GM18511 (cell line): ENCODE results near the gene PPP1R11.
"Not testable (repeated sequence)": the region's sequence is repeated elsewhere in the genome, so short reads cannot be mapped to it uniquely, and the experiment has no call there.

ENCODE experiments used
- ATAC-seq: cut with Tn5 transposase; IDR thresholded peaks from one replicate; pipeline ENCODE4 v1.9.1; 2021; ENCODE audit warnings: mild to moderate bottlenecking, moderate library complexity; ENCODE audit not compliant: unreplicated experiment

PPP1R11 gene, protein sequence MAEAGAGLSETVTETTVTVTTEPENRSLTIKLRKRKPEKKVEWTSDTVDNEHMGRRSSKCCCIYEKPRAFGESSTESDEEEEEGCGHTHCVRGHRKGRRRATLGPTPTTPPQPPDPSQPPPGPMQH

DNA sequence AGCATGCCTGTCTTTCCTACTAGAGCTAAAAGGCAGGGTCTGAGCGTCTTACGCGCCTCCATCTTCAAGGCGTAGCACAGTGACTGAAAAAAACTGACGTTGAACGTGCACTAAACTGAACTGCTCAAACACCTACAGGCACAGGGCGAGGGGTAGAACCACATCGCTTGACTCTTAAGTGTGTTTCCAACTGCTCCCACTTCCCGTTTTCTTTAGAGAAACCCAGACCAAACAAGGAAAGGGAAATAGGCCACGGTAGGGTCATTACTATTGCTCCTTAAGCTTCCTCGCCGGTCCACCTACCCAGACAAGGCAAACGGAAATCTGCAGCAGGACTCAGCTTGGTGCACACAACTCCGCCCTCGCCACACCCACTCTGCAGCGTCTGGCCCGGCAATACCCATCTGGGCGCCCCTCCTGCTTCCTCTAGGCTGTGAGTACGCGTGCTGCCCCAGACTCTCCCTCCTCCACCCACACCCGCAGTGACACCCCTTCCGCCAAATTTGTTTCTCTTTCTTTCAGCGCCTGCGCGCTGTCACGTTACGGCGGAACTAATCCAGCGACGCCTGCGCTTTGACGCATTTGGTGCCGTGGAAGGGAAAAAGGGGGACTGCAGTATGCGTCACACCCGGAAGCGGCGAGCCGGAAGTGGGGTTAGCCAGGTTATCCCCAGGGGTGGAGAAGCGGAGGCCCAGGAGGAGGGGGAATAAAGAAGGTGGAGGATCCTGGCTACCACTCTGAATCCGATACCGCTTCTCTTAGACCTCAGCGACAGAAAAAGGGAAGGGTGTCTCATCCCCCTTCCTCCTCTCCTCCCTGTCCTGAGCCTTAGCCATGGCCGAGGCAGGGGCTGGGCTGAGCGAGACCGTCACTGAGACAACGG is at the start of gene PPP1R11:
Gene PPP1R11 (plus strand): TSS at position 622 of the 883 bp plus-strand sequence. CDS start 213 bp downstream, at position 835.
- peak; percentile 97 for ATAC-seq

DNA sequence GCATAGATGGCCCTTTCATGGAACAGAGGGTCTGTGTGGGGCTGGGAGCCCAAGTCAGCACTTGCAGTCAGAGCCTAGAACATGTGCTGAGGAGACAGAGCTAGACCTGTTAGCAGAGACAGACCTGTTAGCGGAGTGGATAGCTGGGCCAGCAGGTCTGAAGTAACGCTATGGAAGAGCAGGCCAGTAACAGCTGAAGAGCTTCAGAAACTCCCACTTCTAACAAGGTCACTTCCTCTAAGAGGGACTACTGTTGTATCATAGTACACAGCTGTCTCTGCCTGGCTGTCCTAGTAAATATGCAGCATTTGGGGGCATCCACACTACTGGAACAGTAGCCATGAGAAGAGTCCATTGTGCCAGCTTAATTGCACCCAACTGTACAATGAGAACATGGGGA is 47.2 kb upstream of the PPP1R11 start:
- no peak for ATAC-seq

DNA sequence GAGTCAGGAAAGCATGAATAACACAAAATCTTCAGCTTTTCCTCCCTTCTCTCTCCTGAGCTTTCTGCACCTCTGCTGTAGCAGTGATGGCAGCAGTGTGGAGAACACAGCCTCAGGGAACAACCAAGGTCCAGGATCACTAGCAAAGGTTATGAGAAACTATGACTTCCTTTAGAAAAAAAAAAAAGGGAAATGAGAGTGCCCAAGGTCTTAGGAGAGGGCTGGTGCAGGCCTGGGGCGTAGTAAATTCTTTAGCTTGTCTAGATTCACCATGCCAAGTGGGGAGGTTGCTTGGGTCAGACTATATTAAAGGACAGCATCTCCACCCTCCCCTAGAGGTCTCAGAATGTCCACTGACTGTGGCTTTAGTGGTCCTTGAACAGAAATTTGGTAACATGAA is 46.4 kb upstream of the PPP1R11 start:
- ATAC-seq, result no peak

DNA sequence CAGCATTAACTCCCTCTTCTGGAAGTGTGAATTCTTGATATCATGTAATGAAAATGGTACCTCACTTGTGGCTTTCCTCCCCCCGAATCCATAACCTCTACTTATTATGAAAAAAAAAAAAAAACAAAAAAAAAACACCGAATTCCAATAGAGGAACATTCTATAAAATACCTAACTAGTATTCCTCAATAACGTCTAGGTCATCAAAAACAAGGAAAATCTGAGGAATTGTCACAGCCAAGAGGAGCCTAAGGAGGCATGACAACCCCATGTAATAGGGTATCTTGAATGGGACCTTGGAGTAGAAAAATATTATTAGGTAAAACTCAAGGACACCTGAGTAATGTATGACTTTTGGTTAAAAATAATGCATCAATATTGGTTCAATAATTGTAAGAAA is 44.8 kb upstream of the PPP1R11 start:
- ATAC-seq, result no peak

- not testable (repeated sequence) for ATAC-seq
Observed at GRCh38 chr6:30022712-30023111, 44.3 kb upstream of the PPP1R11 start.

DNA sequence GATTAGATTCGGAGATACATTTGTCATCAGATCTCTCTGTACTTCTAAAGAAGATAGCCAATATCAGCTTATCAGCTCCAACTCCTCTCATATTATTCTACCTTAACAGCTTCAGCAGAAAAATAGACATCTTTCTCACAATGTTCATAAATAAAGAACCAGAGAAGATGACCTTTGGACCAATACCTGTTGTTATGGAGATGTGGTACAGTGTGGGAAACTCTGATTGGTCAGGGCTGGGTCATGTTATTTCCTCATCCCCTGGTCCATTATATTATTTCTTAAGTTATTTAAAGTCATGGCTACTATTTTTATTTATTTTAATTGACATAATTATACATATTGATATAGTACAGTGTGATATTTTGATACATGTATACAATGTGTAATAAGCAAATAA is 41.8 kb upstream of the PPP1R11 start:
- ATAC-seq, result no peak

GRCh38 chr6:30029588-30029987 is 37.4 kb upstream of the PPP1R11 start:
- ATAC-seq, result no peak

GRCh38 chr6:30031381-30031780 is 35.6 kb upstream of the PPP1R11 start:
- ATAC-seq, result no peak

DNA sequence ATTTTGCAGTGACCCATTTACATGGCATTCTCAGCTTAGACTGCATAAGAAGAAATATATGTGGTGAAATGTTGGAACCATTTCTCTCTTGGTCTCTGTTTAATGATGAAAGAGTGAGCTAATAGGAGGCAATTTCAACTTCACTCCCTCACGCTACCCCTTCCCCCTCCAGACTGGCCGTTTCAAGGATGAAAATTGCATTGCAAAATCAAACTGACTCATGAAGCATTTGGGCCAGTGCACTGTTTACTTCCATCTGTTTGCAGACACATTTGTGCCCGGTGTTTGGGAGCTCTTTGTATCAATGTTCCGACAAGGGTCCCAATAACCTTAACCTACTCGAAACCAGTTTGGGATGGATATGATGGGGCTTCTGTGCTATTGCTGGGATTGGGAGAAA is 33.6 kb upstream of the PPP1R11 start:
- not testable (repeated sequence) for ATAC-seq

GRCh38 chr6:30035784-30036183 is 31.2 kb upstream of the PPP1R11 start:
- ATAC-seq, result no peak

GRCh38 chr6:30037182-30037788 is 29.7 kb upstream of the PPP1R11 start:
- no peak for ATAC-seq

DNA sequence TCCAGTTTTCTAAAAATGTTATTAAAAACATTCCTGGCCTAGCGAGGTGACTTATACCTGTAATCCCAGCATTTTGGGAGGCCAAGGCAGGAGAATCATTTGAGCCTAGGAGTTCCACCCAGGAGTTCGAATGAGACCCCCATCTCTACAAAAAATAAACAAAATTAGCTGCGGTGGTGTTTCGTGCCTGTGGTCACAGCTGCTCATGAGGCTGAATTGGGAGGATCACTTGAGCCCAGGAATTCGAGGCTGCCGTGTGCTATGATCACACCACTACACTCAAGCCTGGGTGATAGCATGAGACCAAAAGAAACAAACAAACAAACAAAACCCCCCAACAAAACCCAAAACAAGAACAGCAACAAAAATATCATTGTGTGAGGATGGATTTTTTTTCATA is 25.8 kb upstream of the PPP1R11 start:
- ATAC-seq, result no peak

- no peak for ATAC-seq
Observed at GRCh38 chr6:30041821-30042220, 25.2 kb upstream of the PPP1R11 start.

- ATAC-seq, result no peak
Observed at GRCh38 chr6:30042476-30042875, 24.5 kb upstream of the PPP1R11 start.

GRCh38 chr6:30042914-30043313 is 24.1 kb upstream of the PPP1R11 start:
- ATAC-seq, result no peak

DNA sequence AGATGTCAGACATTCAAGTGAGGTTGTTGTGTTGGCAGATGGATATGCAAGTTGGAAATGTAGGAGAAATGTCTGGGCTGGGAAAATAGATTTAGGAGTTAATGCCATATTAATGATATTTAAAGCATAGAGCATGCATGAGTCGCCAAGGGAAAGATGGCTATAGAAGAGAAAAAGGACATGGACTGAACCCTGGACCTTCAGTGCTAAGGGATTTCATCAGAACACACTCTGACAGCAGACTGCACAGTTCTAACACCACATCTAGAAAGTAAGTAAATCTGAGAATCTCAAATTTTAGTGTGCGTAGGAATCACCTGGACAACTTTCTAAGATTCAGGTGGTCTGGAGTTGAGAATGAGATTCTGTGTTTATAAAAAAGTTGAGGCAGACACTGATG is 23.3 kb upstream of the PPP1R11 start:
- no peak for ATAC-seq

DNA sequence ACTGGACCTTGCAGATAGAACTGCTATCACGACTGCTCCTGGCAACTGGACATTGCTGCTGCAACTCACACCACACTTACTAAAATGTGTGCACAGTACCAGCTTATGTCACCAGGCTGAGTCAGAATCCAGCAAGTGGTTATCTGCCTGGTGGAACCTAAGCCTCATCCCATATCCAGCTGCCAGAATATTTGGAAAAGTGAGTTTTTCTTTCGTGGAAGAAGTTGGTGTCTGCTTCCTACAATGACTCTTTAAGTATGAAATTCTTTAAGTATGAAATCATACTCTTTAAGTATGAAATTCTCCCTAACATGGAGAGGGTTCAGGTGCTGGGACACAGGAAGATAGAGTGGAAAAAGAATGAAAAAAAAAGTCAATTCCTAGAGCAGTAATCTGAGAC is 22.4 kb upstream of the PPP1R11 start:
- ATAC-seq, result no peak

DNA sequence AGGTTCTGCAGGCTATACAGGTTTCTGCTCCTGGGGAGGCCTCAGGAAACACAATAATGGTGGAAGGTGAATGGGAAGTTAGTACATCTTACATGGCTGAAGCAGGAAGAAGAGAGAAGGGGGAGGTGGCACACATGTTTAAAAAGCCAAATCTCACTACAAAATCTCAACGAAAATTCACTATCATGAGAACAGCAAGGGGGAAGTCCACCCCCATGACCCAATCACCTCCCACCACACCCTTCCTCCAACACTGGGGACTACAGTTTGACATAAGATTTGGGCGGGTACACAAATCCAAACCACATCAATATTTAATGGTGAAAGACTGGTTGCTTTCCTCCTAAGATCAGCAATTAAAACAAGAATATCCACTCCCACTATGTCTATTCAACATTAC is 19.8 kb upstream of the PPP1R11 start:
- no peak for ATAC-seq

- ATAC-seq, result no peak
Observed at GRCh38 chr6:30053682-30054081, 13.3 kb upstream of the PPP1R11 start.

DNA sequence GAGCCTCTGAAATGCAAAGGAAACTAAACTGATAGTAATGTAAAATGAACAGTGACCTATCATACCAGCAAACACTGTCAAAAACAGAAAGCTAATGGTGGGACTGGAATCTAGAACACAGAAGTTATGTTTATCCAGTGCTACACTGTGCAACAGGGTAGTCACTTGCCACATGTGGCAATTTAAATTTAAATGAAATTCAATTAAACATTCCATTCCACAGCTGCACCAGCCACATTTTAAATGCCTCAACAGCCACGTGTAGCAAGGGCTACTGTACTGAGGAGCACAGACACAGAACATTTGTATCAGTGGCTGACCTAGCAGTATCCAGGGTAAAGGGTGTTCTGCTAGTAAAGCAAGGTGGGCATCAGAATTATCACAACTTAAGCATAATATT is 11.5 kb upstream of the PPP1R11 start:
- no peak for ATAC-seq

DNA sequence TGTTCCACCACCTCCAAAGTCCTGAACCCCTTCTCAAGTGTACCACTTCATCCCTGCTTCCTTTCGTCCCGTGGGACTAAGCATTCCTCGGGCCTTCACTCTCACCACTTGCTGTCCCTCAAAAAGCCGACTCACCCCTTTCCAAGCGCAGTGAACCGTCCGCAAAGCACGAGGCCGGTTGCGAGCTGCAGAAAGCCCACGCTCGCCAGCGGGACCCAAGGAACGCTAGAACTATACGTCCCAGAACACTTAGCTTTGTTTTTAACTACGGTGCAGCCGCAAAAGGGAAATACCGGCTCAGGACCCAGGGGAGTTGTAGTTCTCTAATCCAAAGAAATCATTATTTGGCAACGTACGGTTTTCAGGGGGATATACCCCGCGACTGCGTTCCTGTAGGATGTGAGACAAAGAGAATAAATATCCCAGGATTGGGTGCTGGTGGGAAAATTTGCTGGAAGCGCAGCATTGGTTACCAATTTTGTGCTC is 6.3 kb upstream of the PPP1R11 start:
- peak; percentile 31 for ATAC-seq
